GM18505 (cell line): Measurements from ENCODE around the gene NR2C1.
A peak's percentile ranks its signal among the peaks of the same experiment; 100 is the strongest.
"Not testable (repeated sequence)": the region's sequence is repeated elsewhere in the genome, so short reads cannot be mapped to it uniquely, and the experiment has no call there.

ENCODE experiments used
- ATAC-seq: cut with Tn5 transposase; IDR thresholded peaks from one replicate; pipeline ENCODE4 v1.9.1; 2021; ENCODE audit not compliant: unreplicated experiment
- POLR2A ChIP-seq: IDR thresholded peaks from 4 replicates; pipeline ENCODE4 v1.6.1; 2011; ENCODE audit warnings: borderline replicate concordance; ENCODE audit not compliant: insufficient read depth, insufficient read length; ENCODE audit errors: extremely low read depth

The NR2C1 gene

GRCh38 chr12:95072900-95073697 is at the start of gene NR2C1:
NR2C1 (minus strand) TSS chr12:95073618; CDS start chr12:95067384, 6,234 bp downstream.
- peak; percentile 63 for TF ChIP-seq POLR2A
- ATAC-seq: peak; percentile 92

DNA sequence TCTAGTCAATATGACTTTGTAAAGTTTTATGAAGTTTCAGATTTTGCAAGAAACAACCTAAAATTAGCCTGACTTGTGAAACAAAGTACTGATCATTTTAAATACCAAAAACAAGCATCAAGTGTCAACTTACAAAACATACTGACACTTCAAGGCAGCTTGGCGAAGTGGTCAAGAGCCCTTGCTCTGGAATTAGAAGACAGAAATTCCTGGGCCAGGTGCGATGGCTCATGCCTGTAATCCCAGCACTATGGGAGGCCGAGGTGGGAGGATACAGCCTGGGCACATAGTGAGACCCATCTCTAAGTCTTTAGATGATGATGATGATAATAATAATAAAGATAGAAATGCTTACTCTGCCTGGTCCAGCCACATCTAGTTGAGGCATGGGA is 45.4 kb upstream of the NR2C1 start:
- ATAC-seq: no peak
- TF ChIP-seq POLR2A: no peak

GRCh38 chr12:95118138-95118787 is 44.8 kb upstream of the NR2C1 start:
- TF ChIP-seq POLR2A: no peak
- ATAC-seq: no peak

- peak; percentile 70 for ATAC-seq
- TF ChIP-seq POLR2A: no peak
Measured at GRCh38 chr12:95117178-95117599, 43.8 kb upstream of the NR2C1 start.

GRCh38 chr12:95116773-95117172 is 43.4 kb upstream of the NR2C1 start:
- TF ChIP-seq POLR2A: no peak
- peak; percentile 58 for ATAC-seq

GRCh38 chr12:95116341-95116740 is 42.9 kb upstream of the NR2C1 start:
- ATAC-seq: no peak
- no peak for TF ChIP-seq POLR2A

GRCh38 chr12:95115641-95116040 is 42.2 kb upstream of the NR2C1 start:
- no peak for ATAC-seq
- no peak for TF ChIP-seq POLR2A

- no peak for ATAC-seq
- no peak for TF ChIP-seq POLR2A
Measured at GRCh38 chr12:95114766-95115405, 41.5 kb upstream of the NR2C1 start.

GRCh38 chr12:95107362-95107761 is 33.9 kb upstream of the NR2C1 start:
- no peak for TF ChIP-seq POLR2A
- no peak for ATAC-seq

DNA sequence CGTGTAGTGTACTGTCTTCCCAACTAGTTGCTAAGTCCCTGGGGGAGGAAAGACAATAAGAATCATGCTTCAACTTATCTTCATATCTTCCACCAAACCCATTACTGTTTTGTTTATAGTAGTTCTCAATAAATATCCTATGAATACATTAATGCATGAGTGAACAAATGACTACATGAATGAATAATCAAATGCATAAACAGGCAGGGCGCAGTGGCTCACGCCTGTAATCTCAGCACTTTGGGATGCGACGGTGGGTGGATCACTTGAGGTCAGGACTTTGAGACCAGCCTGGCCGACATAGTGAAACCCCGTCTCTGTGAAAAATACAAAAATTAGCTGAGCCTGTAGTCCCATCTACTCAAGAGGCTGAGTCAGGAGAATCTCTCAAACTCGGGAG is 32.1 kb upstream of the NR2C1 start:
- ATAC-seq: no peak
- TF ChIP-seq POLR2A: no peak

DNA sequence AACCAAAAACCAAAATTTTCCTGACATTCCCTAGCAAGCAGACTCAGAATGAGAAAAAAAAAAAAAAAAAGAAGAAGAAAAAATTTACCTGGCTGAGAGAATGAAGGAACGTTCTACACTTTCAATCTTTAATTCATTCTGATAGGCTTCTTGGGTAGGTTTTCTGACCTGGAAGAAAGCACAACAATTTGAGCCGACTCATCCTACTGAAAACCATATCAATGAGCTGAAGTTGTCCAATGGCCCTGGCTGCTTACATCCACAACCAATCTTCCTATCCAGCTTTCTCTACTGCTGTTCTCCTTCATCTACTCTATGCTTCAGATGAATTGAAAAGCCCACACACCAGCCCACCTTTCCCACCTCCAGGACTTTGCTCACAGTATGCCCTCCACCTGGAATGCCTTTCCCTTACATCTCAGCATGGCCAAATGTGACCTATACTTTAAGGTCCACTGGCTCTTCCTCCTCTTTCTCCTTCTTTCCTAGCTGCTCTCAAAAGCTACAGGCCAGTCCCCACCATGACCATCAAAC is 31.6 kb upstream of the NR2C1 start:
- ATAC-seq: no peak
- TF ChIP-seq POLR2A: no peak

- TF ChIP-seq POLR2A: no peak
- ATAC-seq: peak; percentile 97
Measured at GRCh38 chr12:95102916-95103671, 29.7 kb upstream of the NR2C1 start.

- not testable (repeated sequence) for ATAC-seq
Measured at GRCh38 chr12:95101957-95102356, 28.5 kb upstream of the NR2C1 start.

DNA sequence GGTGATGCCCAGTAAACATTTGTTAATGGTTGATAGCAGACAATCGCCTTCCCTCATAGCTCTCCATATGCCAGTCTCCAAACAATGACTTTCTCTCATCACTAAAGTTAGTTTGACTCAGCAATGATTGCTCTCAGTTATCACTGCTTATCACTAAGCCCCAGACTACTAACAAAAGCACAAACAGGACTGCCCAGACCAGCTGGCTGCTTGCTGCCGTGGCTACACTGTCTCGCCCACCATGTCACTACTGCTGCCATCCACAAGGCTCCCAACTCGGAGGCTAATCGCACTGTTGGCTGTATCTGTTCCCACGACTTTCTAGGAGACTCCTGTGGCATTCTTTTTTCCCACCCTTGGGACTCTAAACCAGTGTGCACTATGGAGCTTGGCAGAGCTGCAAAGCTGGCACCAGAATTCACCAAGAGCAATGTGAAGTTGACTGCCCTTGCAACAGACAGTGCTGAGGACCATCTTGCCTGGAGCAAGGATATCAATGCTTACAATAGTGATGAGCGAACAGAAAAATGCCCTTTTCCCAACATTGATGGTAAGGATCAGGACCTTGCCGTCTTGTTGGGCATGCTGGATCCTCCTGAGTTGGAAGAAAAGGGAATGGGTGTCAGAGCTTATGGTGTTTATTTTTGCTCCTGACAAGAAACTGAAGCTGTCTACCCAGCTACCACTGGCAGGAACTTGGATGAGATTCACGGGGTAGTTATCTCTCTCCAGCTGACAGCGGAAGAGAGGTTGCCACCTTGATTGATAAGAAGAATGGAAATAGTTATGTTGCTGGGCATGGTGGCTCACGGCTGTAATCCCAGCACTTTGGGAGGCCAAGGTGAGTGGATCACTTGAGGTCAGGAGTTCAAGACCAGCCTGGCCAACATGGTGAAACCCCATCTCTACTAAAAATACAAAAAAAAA is 27.1 kb upstream of the NR2C1 start:
- no peak for ATAC-seq
- no peak for TF ChIP-seq POLR2A
